ENCODE data around the gene DTD1.

DTD1 gene

DNA sequence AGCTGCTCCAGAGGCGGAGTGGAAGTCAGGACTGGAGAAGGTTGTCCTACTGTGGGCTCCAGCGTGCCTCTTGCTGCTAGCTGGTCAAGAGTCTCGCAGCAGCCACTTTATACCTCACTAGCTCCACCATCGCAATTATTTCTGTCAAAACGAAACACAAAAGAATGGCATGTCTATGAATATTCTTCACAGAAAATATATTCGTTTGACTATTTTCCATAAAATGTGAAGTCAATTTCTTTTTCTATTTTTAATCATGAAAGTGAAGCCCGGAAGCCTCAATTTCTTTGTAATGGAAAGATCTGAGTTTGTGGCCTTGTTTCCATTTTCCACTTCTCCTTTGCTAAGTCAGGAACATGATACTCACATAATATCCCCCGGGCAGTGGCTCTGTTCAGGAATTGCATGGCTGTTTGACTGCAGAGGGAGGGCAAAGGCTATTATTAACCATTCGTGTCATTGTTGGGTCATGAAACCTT is 51.7 kb downstream of the DTD1 start:
- TF ChIP-seq, protein P1, sequence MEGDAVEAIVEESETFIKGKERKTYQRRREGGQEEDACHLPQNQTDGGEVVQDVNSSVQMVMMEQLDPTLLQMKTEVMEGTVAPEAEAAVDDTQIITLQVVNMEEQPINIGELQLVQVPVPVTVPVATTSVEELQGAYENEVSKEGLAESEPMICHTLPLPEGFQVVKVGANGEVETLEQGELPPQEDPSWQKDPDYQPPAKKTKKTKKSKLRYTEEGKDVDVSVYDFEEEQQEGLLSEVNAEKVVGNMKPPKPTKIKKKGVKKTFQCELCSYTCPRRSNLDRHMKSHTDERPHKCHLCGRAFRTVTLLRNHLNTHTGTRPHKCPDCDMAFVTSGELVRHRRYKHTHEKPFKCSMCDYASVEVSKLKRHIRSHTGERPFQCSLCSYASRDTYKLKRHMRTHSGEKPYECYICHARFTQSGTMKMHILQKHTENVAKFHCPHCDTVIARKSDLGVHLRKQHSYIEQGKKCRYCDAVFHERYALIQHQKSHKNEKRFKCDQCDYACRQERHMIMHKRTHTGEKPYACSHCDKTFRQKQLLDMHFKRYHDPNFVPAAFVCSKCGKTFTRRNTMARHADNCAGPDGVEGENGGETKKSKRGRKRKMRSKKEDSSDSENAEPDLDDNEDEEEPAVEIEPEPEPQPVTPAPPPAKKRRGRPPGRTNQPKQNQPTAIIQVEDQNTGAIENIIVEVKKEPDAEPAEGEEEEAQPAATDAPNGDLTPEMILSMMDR (IDR thresholded peaks at IDR 0.05; ENCODE audit: low read depth, low read length): no peak

DNA sequence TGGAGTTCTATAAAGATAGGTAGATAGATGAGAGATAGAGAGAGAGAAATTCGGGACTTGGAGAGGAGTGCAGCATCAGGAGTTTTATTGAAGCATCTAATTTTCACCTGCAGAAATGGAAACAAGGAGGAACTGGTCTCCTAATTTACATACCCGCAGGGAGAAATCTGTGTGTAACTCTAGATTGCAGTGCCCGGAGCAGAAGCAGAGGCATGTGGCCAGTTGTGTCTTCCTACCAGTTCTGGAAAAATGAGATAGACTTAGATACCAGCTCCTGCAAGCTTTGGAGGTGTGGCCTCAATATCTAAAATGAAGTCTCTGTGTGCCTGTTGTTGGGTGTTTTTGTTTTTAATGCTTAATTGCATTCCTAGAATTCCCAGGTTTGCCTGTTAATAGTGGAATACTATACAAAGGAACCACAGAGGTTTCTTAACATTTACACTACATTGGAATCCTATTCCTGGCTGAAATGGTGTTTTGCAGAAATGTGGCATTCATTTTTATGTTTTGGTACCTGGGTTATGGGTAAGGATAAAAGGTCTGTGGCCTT is 57.4 kb downstream of the DTD1 start:
- TF ChIP-seq, protein P1 (IDR thresholded peaks at IDR 0.05; ENCODE audit: low read depth, low read length): no peak
- H3K4me3 ChIP-seq (ENCODE audit: low read depth, low read length): no peak overlapping the region

More for the DNA sequence above, 51.7 kb downstream of the DTD1 start:
- no peak overlapping the region for H3K4me3 ChIP-seq (ENCODE audit: low read depth, low read length)

DNA sequence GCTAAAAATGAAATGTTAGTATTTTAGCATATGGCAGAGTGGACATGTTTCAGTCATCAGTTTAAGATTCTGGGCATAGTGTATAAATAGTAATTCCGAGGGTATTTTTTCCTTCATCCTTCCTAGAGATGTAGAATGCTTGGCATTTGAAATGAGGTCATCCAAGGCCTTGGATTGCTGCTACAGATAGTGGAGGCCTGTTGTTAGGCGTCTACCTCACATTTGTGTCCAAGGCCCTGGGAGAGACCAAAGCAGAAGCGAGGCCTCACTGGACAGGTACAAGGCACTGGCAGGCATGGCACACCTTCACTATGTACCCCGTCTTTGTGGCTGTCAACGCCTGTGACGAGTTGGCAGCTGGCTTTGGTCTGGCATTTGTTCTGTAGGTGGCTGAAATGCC is 58.0 kb downstream of the DTD1 start:
- H3K4me3 ChIP-seq (ENCODE audit: low read depth, low read length): no peak overlapping the region
- TF ChIP-seq, protein P1 (IDR thresholded peaks at IDR 0.05; ENCODE audit: low read depth, low read length): no peak

DNA sequence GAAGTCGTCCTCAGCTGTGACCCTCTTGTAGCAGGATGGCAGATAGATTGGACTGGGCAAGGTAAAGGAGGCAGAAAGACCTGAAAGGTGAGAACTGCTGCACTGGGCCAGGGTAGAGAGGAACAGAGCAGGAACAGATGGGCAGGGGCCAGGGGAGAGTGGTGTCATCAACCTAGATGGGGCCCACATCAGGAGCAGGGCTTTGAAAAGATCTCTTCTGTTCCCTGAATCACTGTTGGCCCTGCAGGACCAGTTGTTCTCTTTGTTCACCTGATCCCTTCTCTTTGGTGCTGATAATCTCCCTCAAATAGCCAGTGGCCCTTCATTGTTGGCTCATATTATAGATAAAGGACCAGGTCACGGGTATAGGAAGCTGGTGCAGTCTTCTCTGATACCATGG is 59.9 kb downstream of the DTD1 start:
- TF ChIP-seq, protein P1 (IDR thresholded peaks at IDR 0.05; ENCODE audit: low read depth, low read length): no peak
- no peak overlapping the region for H3K4me3 ChIP-seq (ENCODE audit: low read depth, low read length)

DNA sequence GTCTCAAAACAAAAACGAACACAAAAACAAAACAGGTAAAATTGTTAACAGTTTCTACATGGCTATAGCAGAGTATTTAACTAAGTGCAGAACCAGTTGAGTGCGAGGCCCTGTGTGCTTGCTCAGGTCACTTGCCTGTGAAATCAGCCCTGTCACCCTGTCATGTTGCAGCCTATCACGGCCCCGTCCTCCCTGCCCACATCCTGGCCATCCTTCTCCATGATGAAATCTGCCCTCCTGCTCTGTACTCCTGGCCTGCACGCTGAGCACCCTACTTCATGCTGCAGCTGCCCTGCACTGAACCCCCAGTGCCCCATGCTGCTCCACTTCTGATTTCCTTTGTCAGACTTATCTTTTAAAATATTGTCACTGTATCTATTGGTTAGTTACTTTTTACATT is 62.4 kb downstream of the DTD1 start:
- H3K4me3 ChIP-seq (ENCODE audit: low read depth, low read length): no peak overlapping the region

DNA sequence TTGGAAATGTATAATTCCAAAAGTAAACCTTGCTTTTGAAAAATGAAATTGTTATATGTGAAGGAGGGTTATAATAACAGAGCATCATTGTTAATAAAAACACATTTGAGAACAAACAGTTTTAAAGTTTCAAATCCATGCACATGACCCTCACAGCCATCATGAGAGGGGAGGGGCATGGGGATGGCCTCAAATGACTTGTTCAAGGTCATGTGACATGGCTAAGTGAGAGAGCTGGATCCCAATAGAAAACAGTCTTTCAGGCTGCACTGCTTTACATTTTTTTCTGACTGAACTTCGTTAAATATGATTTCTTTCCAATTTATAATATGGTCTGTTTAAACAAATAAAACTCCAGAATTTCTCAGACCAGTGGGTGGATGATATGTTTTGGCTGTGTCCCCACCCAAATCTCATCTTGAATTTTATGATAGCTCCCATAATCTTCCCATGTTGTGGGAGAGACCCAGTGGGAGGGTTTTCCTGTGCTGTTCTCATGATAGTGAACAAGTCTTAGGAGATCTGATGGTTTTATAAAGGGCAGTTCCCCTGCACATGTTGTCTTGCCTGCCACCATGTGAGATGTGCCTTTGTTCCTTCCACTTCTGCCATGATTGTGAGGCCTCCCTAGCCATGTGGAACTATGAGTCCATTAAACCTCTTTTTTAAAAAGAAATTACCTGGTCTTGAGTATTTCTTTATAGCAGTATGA is 66.0 kb downstream of the DTD1 start:
- no peak overlapping the region for H3K4me3 ChIP-seq (ENCODE audit: low read depth, low read length)
- TF ChIP-seq, protein P1 (IDR thresholded peaks at IDR 0.05; ENCODE audit: low read depth, low read length): no peak

More for the DNA sequence above, 62.4 kb downstream of the DTD1 start:
- TF ChIP-seq, protein P1 (IDR thresholded peaks at IDR 0.05; ENCODE audit: low read depth, low read length): no peak

DNA sequence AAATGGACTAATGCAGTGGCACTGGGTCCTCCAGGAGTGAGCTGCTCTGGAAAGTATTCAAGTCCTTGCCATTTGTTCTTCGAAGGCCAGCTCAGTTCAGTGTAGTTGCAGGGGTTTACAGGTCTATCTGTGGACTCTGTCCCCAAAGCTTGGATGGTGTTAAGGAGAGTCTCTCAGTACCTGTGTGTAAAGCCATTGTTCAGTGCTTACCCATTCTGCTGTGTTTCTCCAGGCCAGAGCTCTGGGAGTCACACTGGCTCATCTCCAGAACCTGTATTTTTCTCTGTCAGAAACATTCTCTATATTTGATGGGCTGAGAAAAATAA is 66.6 kb downstream of the DTD1 start:
- TF ChIP-seq, protein P1 (IDR thresholded peaks at IDR 0.05; ENCODE audit: low read depth, low read length): no peak
- no peak overlapping the region for H3K4me3 ChIP-seq (ENCODE audit: low read depth, low read length)

All from WI38 (cell line).